OCI-LY1 (cell line): Measurements from ENCODE around the gene PTTG2.

Experiments
- CTCF ChIP-seq: fragments of 200-600 bp; sonication (generic), shearing (Covaris generic); IDR thresholded peaks from 2 replicates; pipeline ENCODE4 v1.5.1; 2017; ENCODE audit warnings: mild to moderate bottlenecking, antibody characterized with exemption, low read length, moderate library complexity, mixed read lengths
- EZH2 ChIP-seq: fragments of 200-600 bp; sonication (generic), shearing (Covaris generic); IDR thresholded peaks from 2 replicates; pipeline ENCODE4 v1.8.0; 2017; ENCODE audit warnings: borderline replicate concordance, mixed run types, mild to moderate bottlenecking, antibody characterized with exemption, low read length, moderate library complexity, mixed read lengths

- no peak for TF ChIP-seq CTCF
- no peak for TF ChIP-seq EZH2
Measured at GRCh38 chr4:37995299-37995821, 35.2 kb downstream of the PTTG2 start.
